HG03135 (cell line): ENCODE data around the gene ANXA2.
"Not testable (repeated sequence)": the region's sequence is repeated elsewhere in the genome, so short reads cannot be mapped to it uniquely, and the experiment has no call there.

ENCODE experiments used
- ATAC-seq: cut with Tn5 transposase; IDR thresholded peaks from one replicate; pipeline ENCODE4 v1.9.1; 2021; ENCODE audit warnings: mild to moderate bottlenecking, moderate library complexity; ENCODE audit not compliant: unreplicated experiment

The ANXA2 gene

DNA sequence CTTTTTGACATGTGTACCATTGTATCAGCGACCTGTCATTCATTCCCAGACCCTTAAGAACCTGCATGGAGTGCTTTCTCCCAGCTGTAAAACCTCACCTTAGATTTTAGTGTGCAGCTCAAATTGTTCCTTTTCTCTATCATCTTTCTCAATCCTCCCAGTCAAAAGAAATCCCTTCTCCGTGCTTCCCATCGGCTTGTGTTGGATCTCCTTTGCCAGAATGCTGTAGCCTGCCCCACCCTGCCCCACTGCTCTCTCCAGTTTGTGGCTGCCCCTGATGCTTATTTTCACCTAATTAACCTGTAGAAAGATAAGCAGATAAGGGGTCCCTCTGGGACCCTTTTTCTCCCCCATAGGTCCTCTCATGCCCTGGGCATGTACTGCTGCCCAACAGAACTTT, 51.1 kb downstream of the ANXA2 start:
- ATAC-seq, result no peak

DNA sequence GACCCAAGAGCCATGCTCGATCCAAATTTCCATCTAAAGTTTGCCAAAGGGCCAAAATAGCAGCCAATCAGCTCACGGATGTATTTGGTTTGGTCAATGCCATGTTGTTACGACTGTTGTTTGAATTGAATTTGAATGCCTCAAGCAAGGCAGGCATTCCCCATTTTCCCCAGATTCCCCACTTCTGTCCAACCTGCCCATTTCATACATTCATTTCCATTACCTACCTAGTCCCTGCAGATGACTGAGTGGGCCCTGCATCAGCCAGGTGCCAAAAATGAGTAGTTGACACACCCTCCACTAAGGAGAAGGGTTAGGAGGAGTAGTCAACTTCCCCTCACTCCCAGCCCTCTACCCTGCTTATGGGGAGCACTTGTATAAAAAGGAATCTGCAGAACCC, 51.7 kb downstream of the ANXA2 start:
- no peak for ATAC-seq

DNA sequence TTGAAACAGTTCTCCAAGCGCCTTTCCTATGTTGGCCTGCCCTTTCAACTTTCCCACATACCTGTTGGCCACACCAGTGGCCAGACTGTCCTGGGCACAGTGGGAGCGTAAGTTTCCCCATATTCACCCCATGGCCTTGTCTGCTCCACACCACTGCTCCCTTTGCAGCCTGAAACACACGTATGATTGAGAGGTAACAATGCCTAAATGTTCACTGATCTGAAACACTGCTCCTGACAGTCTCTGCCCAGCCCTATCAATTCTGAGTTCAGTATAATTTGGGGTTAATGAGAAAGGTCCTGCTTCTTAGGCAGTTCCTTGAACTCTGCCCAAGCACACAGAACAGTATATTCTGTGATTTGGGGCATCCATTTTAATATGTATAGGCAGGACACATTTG, 52.2 kb downstream of the ANXA2 start:
- ATAC-seq, result no peak

DNA sequence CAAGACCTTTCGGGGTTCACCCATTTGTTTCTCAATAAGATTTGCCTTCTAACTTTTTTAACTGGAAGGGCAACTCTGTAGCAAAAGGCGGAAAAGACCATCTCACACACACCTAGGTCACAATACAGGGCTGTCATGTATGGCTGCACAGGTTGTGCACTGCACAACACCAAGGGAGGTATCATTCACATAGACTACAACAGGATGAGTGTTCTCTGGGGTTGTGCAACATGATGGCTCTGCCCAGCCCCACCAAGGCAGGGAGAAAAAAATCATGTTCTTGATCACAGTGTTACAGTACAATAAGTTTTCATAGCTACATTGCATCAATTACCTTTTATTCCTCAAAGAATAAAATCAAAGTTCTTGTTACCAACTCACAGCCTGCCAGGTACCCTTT, 52.8 kb downstream of the ANXA2 start:
- ATAC-seq, result no peak

DNA sequence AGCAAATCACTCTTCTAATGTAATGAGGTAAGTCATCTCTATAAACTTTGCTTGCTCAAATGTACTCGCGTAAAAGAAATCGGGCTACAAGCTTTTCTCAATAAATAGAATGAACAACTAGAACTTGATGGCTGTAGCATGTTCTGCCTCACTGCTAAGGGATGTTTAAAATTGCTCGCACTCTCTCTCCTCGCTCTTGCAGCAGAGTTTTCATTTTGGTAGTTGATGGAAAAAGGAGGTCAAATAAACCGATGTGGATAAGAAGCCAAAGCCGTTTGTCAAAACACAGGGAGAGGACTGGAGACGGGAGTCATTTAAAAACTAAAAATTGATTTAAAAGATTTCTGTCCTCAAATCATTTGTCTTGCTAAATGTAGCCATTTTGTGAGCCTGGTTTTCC, 53.3 kb downstream of the ANXA2 start:
- ATAC-seq, result no peak

DNA sequence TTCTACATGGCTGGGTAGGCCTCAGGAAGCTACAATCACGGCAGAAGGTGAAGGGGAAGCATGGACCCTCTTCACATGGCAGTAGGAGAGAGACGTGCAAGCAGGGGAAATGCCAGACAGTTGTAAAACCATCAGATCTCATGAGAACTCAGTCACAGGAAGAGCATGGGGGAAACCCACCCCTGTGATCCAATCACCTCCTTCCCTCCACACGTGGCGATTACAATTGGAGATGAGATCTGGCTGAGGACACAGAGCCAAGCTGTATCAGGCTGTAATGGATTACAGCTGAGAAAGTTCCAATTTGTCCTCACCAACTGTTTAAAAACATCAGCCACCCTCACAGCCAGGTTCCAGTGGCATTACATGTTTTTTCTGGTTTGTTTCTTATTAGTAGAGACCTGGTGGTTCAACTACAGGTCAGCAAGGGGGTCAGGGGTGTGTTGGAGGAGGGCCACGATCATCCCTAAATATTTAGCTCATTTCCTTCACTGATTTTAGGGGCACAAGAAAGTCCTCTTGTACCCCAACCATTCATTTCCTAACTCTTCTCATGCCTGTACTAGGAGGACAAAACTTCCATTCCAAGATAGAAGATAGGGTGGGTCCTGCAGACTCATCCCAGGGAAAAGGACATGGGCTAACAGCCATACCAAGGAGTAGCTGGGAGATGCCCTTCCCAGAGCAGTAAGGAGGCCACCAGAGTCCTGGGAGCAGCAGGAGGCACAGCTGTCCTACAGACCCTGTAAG, 54.4 kb downstream of the ANXA2 start:
- no peak for ATAC-seq

DNA sequence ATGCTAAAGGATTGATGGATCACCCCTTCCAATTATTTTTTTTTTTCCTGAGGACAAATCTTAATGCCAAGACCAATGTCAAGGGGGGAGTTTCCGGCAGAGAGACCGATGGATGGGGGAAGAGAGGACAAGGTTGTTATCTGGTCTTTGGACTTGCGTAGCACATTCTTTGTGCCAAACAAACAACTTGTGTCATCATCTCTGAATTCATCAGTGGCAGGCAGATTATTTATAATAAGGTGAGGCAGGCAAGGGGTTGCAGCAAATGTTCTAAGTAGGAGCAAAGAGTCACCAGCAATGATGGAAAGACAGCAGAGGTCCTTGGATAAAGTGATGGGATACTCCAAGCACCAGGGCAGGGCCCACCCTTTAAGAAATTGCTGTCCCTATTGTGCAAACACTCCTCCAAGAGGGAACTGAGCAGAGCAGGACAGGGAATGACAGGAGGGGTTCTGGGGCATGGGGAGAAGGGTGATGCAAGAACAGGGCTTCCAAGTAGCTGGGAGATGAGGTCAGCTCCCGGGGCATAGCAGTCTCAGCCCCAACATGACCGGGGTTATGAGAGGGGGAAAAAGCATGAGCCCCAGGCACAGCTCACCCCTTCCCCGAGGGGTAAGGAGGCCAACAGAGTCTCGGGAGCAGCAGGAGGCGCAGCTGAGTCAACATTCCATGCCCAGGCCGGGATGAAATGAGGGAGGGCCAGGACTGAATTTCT, 57.4 kb downstream of the ANXA2 start:
- no peak for ATAC-seq

DNA sequence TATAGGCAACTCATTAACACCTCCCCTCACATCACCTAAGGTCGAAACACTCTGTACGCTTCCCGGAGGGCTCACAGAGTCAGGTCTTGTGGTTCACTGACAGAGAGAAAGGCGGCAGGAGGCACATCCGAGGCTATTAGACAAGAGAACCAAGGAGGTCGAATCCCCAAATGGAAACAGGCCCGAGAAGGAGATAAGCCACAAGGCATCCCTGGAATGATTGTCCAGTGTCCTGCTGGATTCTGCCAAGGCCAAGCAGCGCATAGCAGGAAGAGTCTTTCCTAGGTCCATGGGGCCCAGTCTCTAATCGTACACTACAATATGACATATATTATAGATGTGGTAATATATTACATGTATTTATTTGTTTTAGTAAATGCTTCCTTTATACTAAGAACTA, 58.5 kb downstream of the ANXA2 start:
- no peak for ATAC-seq

DNA sequence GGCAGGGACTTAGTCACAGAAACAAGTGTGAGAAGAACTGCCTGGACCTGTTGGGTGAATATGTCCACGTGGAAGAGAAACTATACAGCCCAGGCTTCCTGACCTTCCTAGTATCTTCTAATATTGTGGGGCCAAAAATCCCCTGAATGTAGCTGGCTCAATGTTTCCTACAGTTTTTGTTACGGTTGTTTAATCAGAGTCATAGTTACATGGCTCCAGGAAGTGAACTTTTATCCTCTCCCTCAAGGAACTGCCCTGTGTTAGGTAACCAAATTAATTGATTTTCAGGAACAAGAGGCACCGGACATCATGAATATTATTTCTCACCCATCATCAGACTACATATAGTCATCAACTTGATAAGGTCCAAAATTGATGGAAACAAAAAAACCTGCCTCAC, 59.0 kb downstream of the ANXA2 start:
- no peak for ATAC-seq

DNA sequence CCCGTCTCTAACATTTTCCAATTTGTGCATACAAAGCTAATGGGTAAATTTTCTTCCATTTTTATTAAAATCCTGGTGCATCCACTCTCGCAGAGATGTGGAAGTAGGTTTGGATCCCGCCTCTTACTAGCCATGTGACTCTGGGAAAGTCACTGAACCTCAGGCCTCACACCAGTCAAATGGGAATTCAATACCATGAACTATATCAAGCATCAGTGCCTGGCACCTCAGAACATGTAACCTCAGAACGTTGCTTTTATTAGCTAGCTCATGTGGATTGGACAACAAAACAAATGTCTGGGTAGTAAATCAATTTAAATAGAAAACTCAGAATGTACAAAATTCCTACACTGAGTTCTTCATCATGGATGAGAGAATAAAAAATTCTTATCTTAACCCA, 60.7 kb downstream of the ANXA2 start:
- ATAC-seq, result no peak

DNA sequence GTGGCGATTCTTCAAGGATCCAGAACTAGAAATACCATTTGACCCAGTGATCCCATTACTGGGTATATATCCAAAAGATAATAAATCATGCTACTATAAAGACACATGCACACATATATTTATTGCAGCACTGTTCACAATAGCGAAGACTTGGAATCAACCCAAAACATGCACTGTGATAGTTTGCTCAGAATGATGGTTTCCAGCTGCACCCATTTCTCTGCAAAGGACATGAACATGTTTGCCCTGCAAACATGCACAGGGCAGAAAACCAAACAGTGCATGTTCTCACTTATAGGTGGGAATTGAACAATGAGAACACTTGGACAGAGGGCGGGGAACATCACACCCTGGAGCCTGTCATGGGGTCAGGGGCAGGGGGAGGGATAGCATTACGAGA, 62.5 kb downstream of the ANXA2 start:
- ATAC-seq, result not testable (repeated sequence)

DNA sequence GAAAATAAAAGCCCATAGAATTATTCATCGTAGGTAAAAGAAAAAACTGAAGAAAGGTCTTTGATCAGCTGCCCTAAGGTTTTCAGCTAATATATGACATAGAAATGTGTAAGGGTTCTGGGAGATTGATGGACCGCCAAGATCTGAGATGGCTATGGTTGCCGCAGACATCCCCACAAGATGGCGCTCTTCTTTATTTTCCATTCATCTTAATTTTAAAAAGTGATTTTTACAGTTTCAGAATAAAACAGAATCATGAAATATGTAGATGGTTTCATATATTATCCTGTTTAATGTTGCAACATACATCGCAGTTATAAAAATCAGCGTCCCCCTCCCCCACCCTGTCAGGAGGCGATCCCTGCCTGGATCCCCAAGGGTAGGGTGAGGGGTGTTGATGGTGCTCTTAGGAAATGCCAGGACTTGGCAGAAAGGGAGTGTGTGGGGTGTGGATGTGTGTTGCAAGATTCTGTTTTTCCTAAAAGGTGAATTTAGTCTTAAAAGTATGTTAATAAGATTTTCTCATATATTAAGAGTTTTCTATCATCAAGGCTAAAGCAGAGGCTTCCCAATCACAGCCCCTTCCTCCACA, 68.8 kb downstream of the ANXA2 start:
- no peak for ATAC-seq

DNA sequence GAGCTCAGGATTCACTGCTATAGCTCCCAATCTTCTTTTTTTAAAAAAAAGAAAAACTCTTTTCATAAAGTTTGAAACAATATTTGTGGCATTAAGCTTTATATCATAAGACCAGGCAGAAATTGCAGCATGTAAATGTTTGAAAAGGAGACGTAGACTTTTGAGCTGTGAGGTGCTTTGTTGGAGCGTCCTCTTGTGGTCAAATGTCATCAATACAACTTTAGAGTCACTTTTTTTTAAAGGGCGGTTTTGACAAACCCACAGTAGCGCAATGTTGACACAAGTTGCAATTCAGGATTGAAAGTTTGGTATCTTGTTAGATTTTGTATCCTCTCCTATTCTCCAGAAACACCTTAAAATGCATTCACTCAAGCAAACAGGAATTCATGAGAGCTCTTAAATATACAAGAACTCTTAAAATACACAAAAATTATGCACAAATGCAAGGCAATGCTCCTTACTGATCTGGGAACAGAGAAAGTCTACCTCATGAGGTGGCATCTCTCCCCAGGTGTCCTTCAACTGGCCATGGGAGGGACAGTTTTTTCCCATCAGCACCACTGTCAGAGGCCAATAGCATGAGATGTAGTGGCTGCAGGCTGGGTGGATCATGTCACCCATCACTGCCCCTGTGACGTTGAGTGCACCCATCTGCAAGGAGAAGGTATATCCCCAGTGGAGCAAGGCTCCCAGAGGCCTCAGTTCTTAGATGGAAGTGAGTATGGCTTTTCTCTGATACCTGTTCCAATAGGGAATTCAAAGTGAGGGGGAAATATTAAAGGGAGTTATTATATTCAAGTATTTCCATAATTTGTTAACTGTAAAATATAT, 70.7 kb downstream of the ANXA2 start:
- no peak for ATAC-seq

DNA sequence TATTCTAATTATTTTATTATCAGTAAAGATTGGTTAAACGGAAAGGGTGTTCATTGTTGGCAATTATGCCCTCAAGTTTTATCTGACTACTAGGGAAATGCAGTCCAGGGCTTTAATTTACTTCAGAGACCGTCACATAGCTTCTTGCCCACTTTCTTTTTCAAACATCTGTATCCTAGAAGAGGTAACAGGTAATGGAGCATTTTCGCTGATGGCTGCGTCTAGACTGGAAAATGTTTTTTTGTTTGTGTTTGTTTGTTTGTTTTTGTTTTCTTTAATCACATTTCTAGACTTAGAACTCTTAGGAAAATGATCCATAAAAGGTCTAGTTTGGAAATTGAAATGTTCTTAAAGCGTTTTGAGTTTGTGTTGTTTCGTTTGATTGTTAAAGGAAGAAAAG, 71.4 kb downstream of the ANXA2 start:
- no peak for ATAC-seq

DNA sequence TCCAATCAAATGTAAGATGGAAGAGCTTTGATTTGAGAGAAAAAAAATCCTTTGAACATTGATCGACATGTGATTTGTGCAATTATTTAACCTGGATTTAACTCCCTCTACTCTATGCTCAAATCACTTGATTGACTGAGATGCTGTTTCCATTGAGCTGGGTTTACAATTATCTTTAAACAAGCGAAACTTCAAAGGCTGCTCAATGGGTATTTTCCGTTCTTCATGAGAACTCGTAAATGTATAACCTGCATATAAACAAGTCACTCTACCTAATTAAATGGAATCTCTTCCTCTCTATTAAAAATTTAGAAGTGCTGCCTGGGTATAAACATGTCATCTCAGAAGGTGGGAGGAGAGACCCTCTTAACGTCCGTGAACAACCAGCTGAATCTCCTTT, 71.9 kb downstream of the ANXA2 start:
- no peak for ATAC-seq

DNA sequence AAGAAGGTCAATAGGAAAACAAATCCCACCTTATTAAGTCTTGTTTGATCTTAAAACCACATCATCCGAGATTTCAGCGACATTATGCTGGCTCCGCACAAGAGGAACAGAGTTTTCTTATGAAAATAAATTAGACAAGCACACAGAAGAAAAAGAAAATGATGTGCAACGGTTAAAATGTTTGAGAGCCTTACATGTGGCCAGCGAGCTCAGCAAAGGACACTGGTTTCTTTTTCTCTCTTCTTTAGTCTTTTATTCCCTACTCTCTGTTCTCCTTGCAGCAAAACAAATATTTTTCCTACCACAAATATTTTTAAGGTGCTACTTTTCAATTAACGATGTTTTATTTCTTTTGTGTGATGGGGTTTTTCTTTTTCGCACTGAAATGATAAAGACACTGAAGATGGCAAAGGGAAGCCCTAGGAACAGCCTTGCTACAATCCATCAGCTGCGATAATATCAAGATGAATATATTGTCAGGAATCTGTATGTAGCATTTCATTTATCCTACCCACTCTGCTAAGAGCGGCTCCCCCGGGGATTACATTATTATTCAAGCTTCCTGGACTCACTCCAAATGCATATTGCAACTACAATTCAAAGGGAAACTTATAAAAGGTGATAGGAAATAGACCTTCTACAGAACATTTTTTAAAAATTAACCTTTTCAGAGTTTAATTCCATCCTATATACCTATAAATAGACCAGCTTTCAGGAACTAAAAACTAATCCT, 72.9 kb downstream of the ANXA2 start:
- no peak for ATAC-seq

DNA sequence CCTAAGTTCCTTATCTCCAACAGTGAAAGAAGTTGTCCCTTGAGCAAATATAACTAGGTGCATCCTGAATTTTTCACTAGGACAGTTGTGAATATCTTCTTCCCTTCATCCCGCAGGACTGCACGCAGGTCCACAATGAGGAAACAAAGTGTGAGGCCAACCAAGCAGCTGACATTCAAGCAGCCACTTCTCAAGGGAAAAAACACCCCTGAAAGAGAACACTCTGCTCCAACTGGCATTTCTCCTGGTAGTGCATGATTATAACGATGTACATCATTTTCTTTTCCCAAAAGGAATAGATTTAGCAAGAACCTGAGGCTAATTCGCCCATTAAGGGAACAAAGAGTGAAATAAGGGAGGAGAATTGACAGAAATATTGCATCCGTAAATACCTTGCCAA, 74.5 kb downstream of the ANXA2 start:
- no peak for ATAC-seq

DNA sequence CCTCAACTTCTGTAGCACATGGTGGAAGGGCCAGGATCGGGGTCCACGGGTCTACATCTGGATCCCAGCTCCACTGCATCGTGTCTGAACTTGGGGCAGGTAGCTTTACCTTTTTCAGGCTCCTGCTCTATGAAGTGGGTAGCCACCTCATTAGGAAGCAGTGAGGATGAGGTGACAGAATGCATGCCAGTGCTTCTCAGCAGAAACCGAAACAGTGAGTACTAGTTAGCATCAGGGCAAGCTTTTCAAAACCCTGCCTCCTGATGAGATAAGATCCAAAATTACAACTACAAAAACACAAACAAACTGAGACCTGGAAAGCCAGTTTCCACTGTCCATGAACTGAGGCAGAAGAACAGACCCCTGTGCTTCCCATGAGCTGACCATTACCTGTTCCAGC, 77.4 kb downstream of the ANXA2 start:
- ATAC-seq, result no peak

DNA sequence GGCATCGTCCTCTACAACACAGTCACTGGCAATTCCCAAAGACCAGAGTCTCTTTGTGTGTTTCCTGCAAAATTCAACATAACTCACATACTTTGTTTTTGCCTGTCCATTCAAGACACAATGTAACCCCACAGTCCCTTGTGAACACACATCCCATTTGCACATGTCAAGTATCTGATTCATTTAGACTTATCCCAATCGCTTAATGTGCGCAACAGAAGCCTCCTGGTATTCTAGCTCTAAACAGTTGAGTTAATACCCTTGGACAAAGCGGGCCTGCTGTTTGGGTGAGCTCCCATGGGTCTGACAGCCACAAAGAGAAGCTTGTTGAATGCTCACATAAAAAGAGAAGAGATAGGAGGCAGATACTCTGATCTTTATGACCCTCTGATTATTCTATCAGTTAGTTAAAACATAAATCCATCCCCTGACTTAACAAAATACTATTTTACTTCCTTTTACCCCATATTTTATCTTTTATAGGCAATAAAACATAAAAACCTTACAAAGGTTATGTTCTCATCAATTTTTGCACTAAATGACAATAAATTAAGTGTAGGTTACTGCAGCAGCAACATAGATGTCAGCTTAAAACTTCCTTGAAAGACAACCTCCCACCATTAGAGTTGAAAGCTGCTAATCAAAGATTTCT, 79.4 kb downstream of the ANXA2 start:
- no peak for ATAC-seq

DNA sequence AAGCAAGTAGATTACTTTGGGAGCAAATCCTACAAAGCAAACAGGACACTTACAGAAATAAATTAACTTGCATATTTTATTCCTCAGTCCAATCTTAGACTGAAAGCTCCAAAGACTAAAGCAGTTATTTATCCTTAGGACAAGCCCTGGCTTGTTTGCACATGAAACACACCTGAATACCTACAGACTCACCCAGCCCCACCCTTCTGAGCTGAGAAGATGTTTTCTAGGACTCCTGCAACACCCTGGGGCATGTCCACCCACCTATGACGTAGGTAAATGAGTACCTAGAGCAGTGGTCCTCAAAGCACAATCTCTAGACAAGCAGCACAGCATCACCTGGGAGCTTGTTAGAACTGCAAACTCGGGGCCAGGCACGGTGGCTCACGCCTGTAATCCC, 80.8 kb downstream of the ANXA2 start:
- no peak for ATAC-seq
